Left colon (tissue), 2 donors: ENCODE measurements around the gene DOCK3. TPM values are rescaled to one million over a fixed set of nuclear protein-coding genes. Genes with fewer than 3 reads are reported as not detected.
"Not testable (repeated sequence)": the region's sequence is repeated elsewhere in the genome, so short reads cannot be mapped to it uniquely, and the experiment has no call there.

Experiments used
- ATAC-seq: fragments of 200-7000 bp; cut with Tn5 transposase; one replicate; pipeline ENCODE4 v1.9.1; 2020; ENCODE audit warnings: mild to moderate bottlenecking, moderate library complexity
- DNase-seq, 2 donors: peaks; one replicate each; pipeline ENCODE4 v3.0.0-alpha.2; 2020
- intact Hi-C, 2 donors: fragments of 100-400 bp; cut with DNase I in 1 of 2; cut with micrococcal nuclease in 1 of 2; formaldehyde crosslinking; loops; one replicate each; pipeline versions ENCODE4 v1.11.2 to v1.14.0; 2022; cut with DNase I, micrococcal nuclease
- total RNA-seq, 2 donors: library from RNA; stranded (reverse); fragmentation: NEBNext Ultra II Directional; extraction: Animal tissue kit (Norgen Biotek cat#: 25700); gene quantifications; one replicate each; pipeline ENCODE4 v1.2.1, GENCODE V29; 2021
- donor health status: DM: no; HTN: no; CAD: no.
- donor health status: DM: yes; HTN: yes; CAD: no.

DOCK3 gene
- total RNA-seq, 2 donors from 2014 or later = 0.09 to 0.34 TPM

GRCh38 chr3:51137715-51138114 lies 463.0 kb downstream of the DOCK3 start:
- ATAC-seq (no peak), DNase-seq (no peak)
- intact Hi-C loops = no loop called here

- ATAC-seq = no peak
These were observed 464.9 kb downstream of the DOCK3 start for GRCh38 chr3:51139616-51140015.

GRCh38 chr3:51141573-51141972 lies 466.8 kb downstream of the DOCK3 start:
- ATAC-seq (no peak), DNase-seq (no peak)
- intact Hi-C loops = no loop called here

More at GRCh38 chr3:51139616-51140015, 464.9 kb downstream of the DOCK3 start:
- no peak for DNase-seq
- intact Hi-C loops = no loop called here

GRCh38 chr3:51145811-51146585 lies 471.3 kb downstream of the DOCK3 start:
- ATAC-seq (no peak), DNase-seq (no peak)
- intact Hi-C loops = no loop called here

GRCh38 chr3:51146781-51147180 lies 472.1 kb downstream of the DOCK3 start:
- no peak for ATAC-seq
- intact Hi-C loops = no loop called here
- DNase-seq = no peak

GRCh38 chr3:51156147-51156546 lies 481.4 kb downstream of the DOCK3 start:
- DNase-seq (no peak), ATAC-seq (no peak)
- intact Hi-C loops = no loop called here

- ATAC-seq = no peak
These were observed 488.3 kb downstream of the DOCK3 start for GRCh38 chr3:51163051-51163450.

GRCh38 chr3:51173518-51174271 lies 499.0 kb downstream of the DOCK3 start:
- intact Hi-C loops = no loop called here
- no peak for ATAC-seq
- DNase-seq = no peak

More at GRCh38 chr3:51163051-51163450, 488.3 kb downstream of the DOCK3 start:
- intact Hi-C loops = no loop called here
- DNase-seq = no peak

GRCh38 chr3:51176923-51177322 lies 502.2 kb downstream of the DOCK3 start:
- DNase-seq = no peak
- intact Hi-C loops = no loop called here

GRCh38 chr3:51186446-51186845 lies 511.7 kb downstream of the DOCK3 start:
- DNase-seq, intact Hi-C loops, ATAC-seq: not testable (repeated sequence)

More at GRCh38 chr3:51176923-51177322, 502.2 kb downstream of the DOCK3 start:
- no peak for ATAC-seq

GRCh38 chr3:51190199-51190598 lies 515.5 kb downstream of the DOCK3 start:
- intact Hi-C loops = no loop called here
- ATAC-seq (no peak), DNase-seq (no peak)

GRCh38 chr3:51190827-51191226 lies 516.1 kb downstream of the DOCK3 start:
- ATAC-seq = no peak
- no peak for DNase-seq
- intact Hi-C loops = no loop called here

- intact Hi-C loops = no loop called here
- ATAC-seq (no peak), DNase-seq (no peak)
These were observed 517.0 kb downstream of the DOCK3 start for GRCh38 chr3:51191768-51192167.

GRCh38 chr3:51198477-51198876 lies 523.8 kb downstream of the DOCK3 start:
- ATAC-seq (no peak), DNase-seq (no peak)
- intact Hi-C loops = no loop called here

GRCh38 chr3:51199296-51199695 lies 524.6 kb downstream of the DOCK3 start:
- ATAC-seq, DNase-seq, intact Hi-C loops: not testable (repeated sequence)

- intact Hi-C loops = no loop called here
- ATAC-seq (no peak), DNase-seq (no peak)
These were observed 541.6 kb downstream of the DOCK3 start for GRCh38 chr3:51216291-51216690.

- DNase-seq (no peak), ATAC-seq (no peak)
- intact Hi-C loops = no loop called here
These were observed 547.2 kb downstream of the DOCK3 start for GRCh38 chr3:51221959-51222358.

GRCh38 chr3:51224283-51224682 lies 549.6 kb downstream of the DOCK3 start:
- ATAC-seq = no peak
- intact Hi-C loops = no loop called here

GRCh38 chr3:51224843-51225242 lies 550.1 kb downstream of the DOCK3 start:
- intact Hi-C loops = no loop called here
- no peak for DNase-seq
- no peak for ATAC-seq

More at GRCh38 chr3:51224283-51224682, 549.6 kb downstream of the DOCK3 start:
- DNase-seq = no peak

- no peak for ATAC-seq
- no peak for DNase-seq
- intact Hi-C loops = no loop called here
These were observed 568.2 kb downstream of the DOCK3 start for GRCh38 chr3:51242939-51243338.
